ENCODE measurements around the gene ZC3H4.

GRCh38 chr19:47089767-47090350, 23.7 kb downstream of the ZC3H4 start:
- no peak for TF ChIP-seq CHD1 (IDR thresholded peaks at IDR 0.05; ENCODE audit: low read depth, low read length)
- no peak for TF ChIP-seq LARP7 (IDR thresholded peaks at IDR 0.05)

Measured in GM12878 (cell line).